ENCODE results near the gene KIAA2012. TPM values are rescaled to one million over a fixed set of nuclear protein-coding genes. Genes with fewer than 3 reads are reported as not detected.

KIAA2012 gene
- total RNA-seq, 1 donor from 2014 or later: 1.3 TPM

DNA sequence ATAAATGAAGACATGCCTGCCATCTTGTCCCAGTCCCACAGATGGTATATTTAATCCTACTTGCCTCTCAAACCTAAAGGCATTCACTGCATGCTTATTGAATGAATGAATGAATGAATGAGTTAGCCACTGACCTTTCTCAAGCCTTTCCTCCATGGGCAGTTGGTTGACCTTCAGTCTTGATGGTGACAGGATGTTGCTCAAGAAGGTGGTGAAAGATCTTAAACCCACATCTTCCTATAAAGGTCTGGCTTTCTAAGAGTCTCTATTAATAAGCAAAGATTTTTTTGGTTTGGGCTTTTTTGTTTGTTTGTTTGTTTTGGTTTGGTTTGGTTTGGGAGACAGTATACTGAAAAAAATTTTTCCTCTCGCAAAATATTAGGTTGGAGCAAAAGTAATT lies 41.7 kb downstream of the KIAA2012 start:
- H3K36me3 Mint-ChIP-seq: no peaks in the 10 kb centered on the region
- no peak overlapping the region for H3K4me3 Mint-ChIP-seq
- H3K4me1 Mint-ChIP-seq (ENCODE audit: unreplicated experiment): peaks cover 29% of the 10 kb centered on the region
- no peaks in the 10 kb centered on the region for H3K27me3 Mint-ChIP-seq
- H3K27ac Mint-ChIP-seq: no peak overlapping the region
- TF ChIP-seq, protein P1, sequence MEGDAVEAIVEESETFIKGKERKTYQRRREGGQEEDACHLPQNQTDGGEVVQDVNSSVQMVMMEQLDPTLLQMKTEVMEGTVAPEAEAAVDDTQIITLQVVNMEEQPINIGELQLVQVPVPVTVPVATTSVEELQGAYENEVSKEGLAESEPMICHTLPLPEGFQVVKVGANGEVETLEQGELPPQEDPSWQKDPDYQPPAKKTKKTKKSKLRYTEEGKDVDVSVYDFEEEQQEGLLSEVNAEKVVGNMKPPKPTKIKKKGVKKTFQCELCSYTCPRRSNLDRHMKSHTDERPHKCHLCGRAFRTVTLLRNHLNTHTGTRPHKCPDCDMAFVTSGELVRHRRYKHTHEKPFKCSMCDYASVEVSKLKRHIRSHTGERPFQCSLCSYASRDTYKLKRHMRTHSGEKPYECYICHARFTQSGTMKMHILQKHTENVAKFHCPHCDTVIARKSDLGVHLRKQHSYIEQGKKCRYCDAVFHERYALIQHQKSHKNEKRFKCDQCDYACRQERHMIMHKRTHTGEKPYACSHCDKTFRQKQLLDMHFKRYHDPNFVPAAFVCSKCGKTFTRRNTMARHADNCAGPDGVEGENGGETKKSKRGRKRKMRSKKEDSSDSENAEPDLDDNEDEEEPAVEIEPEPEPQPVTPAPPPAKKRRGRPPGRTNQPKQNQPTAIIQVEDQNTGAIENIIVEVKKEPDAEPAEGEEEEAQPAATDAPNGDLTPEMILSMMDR (conservative IDR thresholded peaks at IDR 0.05): no peak
- DNase-seq (ENCODE audit: extremely low spot score, unreplicated experiment): no peak
- H3K9me3 Mint-ChIP-seq: peaks cover 5% of the 10 kb centered on the region

DNA sequence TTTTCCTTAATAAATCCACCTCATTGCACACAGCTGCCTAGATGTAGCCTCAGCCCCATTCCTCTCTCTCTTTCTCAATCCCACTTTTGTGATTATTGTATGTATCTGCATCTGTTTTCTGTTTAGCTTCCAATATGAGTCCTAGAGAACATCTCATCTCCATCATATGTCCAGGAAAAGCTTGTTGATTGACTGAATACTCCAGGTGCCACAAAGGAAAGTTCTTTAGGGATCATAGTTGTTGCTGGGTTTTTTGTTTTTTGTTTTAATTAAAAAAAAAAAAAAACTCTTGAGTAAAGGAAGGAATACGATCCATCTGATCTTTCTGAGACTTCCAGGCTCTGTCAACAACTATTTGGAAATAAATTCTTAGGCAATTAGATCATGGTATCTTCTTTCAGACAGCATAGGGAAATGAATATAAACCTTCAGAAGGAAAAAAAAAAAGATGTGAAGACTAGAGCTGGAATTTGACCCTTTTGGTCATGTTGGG lies 42.5 kb downstream of the KIAA2012 start:
- Mint-ChIP-seq H3K36me3 (no peaks in the 10 kb centered on the region), H3K4me3 (no peak overlapping the region), H3K27me3 (no peaks in the 10 kb centered on the region), H3K4me1 (ENCODE audit: unreplicated experiment) (peaks cover 22% of the 10 kb centered on the region), H3K27ac (no peak overlapping the region), H3K9me3 (peaks cover 5% of the 10 kb centered on the region)
- TF ChIP-seq, protein P1 (conservative IDR thresholded peaks at IDR 0.05): no peak
- no peak for DNase-seq (ENCODE audit: extremely low spot score, unreplicated experiment)

- Mint-ChIP-seq H3K36me3 (peaks cover 4% of the 10 kb centered on the region), H3K4me1 (ENCODE audit: unreplicated experiment) (peaks cover 19% of the 10 kb centered on the region), H3K27me3 (no peaks in the 10 kb centered on the region), H3K9me3 (peaks cover 5% of the 10 kb centered on the region), H3K4me3 (no peak overlapping the region), H3K27ac (no peak overlapping the region)
- DNase-seq (ENCODE audit: extremely low spot score, unreplicated experiment): no peak
- TF ChIP-seq, protein P1 (conservative IDR thresholded peaks at IDR 0.05): no peak
Observed at GRCh38 chr2:202116691-202117090, 43.6 kb downstream of the KIAA2012 start.

- no peak overlapping the region for H3K4me3 Mint-ChIP-seq
- H3K9me3 Mint-ChIP-seq: peaks cover 5% of the 10 kb centered on the region
- TF ChIP-seq, protein P1 (conservative IDR thresholded peaks at IDR 0.05): no peak
- H3K27ac Mint-ChIP-seq: no peak overlapping the region
- H3K4me1 Mint-ChIP-seq (ENCODE audit: unreplicated experiment): peaks cover 29% of the 10 kb centered on the region
- peaks cover 4% of the 10 kb centered on the region for H3K36me3 Mint-ChIP-seq
- no peaks in the 10 kb centered on the region for H3K27me3 Mint-ChIP-seq
- DNase-seq (ENCODE audit: extremely low spot score, unreplicated experiment): no peak
Observed at GRCh38 chr2:202118168-202118567, 45.1 kb downstream of the KIAA2012 start.

GRCh38 chr2:202120828-202121227 lies 47.8 kb downstream of the KIAA2012 start:
- TF ChIP-seq, protein P1 (conservative IDR thresholded peaks at IDR 0.05): no peak
- no peaks in the 10 kb centered on the region for H3K27me3 Mint-ChIP-seq
- H3K4me1 Mint-ChIP-seq (ENCODE audit: unreplicated experiment): peaks cover 36% of the 10 kb centered on the region
- DNase-seq (ENCODE audit: extremely low spot score, unreplicated experiment): no peak
- H3K9me3 Mint-ChIP-seq: peaks cover 5% of the 10 kb centered on the region
- H3K36me3 Mint-ChIP-seq: peaks cover 4% of the 10 kb centered on the region
- no peak overlapping the region for H3K4me3 Mint-ChIP-seq
- no peak overlapping the region for H3K27ac Mint-ChIP-seq
